Fibroblast of lung (primary cell): ENCODE measurements around the gene APCDD1L. TPM values are rescaled to one million over a fixed set of nuclear protein-coding genes. Genes with fewer than 3 reads are reported as not detected.

ENCODE experiments used
- DNase-seq, 2 donors: peaks; one replicate each; pipeline versions ENCODE4 v3.0.0 to v3.0.0-alpha.2; 2010; ENCODE audit warnings: low read depth in 2 of 2
- H2AFZ ChIP-seq: 2 replicates; pipeline ENCODE4 v1.5.1; 2012; ENCODE audit warnings: low read length, control low read depth, inconsistent platforms
- H3K27ac ChIP-seq: 2 replicates; pipeline ENCODE4 v1.5.1; 2011; ENCODE audit warnings: low read length, control low read depth; ENCODE audit not compliant: insufficient read depth
- H3K27me3 ChIP-seq: 2 replicates; pipeline ENCODE4 v1.5.1; 2011; ENCODE audit warnings: mild to moderate bottlenecking, low read length; ENCODE audit not compliant: control insufficient read depth, insufficient read depth
- H3K36me3 ChIP-seq: 2 replicates; pipeline ENCODE4 v1.5.1; 2011; ENCODE audit warnings: low read length; ENCODE audit not compliant: control insufficient read depth, insufficient read depth
- H3K4me1 ChIP-seq: 2 replicates; pipeline ENCODE4 v1.5.1; 2011; ENCODE audit warnings: low read length; ENCODE audit not compliant: control insufficient read depth, insufficient read depth; ENCODE audit errors: extremely low read depth
- H3K4me2 ChIP-seq: 2 replicates; pipeline ENCODE4 v1.5.1; 2011; ENCODE audit warnings: low read length, control low read depth; ENCODE audit not compliant: insufficient read depth; ENCODE audit errors: extremely low read depth
- H3K4me3 ChIP-seq, 4 experiments: fragments of 200-600 bp in 1 of 4; sonication (generic) in 1 of 4; replicated peaks in 1 of 4; 2 replicates each; pipeline ENCODE4 v1.5.1; 2011 to 2016; ENCODE audit warnings: low read length in 4 of 4, low read depth in 3 of 4, mild to moderate bottlenecking in 3 of 4, control low read depth in 2 of 4, inconsistent platforms in 1 of 4, mixed read lengths in 1 of 4; ENCODE audit not compliant: insufficient read depth in 1 of 4; ENCODE audit errors: control extremely low read depth in 1 of 4
- H3K79me2 ChIP-seq: 2 replicates; pipeline ENCODE4 v1.5.1; 2012; ENCODE audit warnings: mild to moderate bottlenecking, low read length, inconsistent platforms; ENCODE audit not compliant: control insufficient read depth, insufficient read depth
- H3K9ac ChIP-seq: 2 replicates; pipeline ENCODE4 v1.5.1; 2011; ENCODE audit warnings: mild to moderate bottlenecking, low read length, control low read depth; ENCODE audit not compliant: insufficient read depth
- H3K9me3 ChIP-seq: 2 replicates; pipeline ENCODE4 v1.5.1; 2012; ENCODE audit warnings: low read depth, low read length; ENCODE audit not compliant: control insufficient read depth, insufficient read depth
- H4K20me1 ChIP-seq: 2 replicates; pipeline ENCODE4 v1.5.1; 2011; ENCODE audit warnings: low read length; ENCODE audit not compliant: control insufficient read depth, insufficient read depth; ENCODE audit errors: extremely low read depth
- EZH2 ChIP-seq: IDR thresholded peaks from 2 replicates; pipeline ENCODE4 v1.5.1; 2012; ENCODE audit warnings: low read length, control low read depth, mild to moderate bottlenecking; ENCODE audit errors: missing control alignments
- polyA plus RNA-seq, 2 donors: library from polyadenylated mRNA; depleted of rRNA in 1 of 2; stranded (reverse) in 1 of 2; unstranded in 1 of 2; fragments of >200 nt; gene quantifications; 2 replicates each; pipeline ENCODE4 v1.2.1, GENCODE V29; 2011 to 2012; ENCODE audit warnings: missing spikeins in 1 of 2
- total RNA-seq: library from RNA; depleted of rRNA; stranded (reverse); fragments of >200 nt; gene quantifications from 2 replicates; pipeline ENCODE4 v1.2.1, GENCODE V29; 2014
- TF ChIP-seq, protein P1 (sequence below), 2 donors: IDR thresholded peaks in 1 of 2; conservative IDR thresholded peaks in 1 of 2; 1 replicate in 1 of 2; 2 replicates in 1 of 2; pipeline ENCODE4 v1.5.1; 2011 to 2012; ENCODE audit warnings: low read length in 2 of 2, control low read depth in 1 of 2, inconsistent platforms in 1 of 2, low read depth in 1 of 2, mild to moderate bottlenecking in 1 of 2

Gene APCDD1L
- total and polyA plus RNA-seq, 2 donors (not counting 1 experiment from before 2014, with no cell fraction given) = 0.18 to 0.99 TPM

DNA sequence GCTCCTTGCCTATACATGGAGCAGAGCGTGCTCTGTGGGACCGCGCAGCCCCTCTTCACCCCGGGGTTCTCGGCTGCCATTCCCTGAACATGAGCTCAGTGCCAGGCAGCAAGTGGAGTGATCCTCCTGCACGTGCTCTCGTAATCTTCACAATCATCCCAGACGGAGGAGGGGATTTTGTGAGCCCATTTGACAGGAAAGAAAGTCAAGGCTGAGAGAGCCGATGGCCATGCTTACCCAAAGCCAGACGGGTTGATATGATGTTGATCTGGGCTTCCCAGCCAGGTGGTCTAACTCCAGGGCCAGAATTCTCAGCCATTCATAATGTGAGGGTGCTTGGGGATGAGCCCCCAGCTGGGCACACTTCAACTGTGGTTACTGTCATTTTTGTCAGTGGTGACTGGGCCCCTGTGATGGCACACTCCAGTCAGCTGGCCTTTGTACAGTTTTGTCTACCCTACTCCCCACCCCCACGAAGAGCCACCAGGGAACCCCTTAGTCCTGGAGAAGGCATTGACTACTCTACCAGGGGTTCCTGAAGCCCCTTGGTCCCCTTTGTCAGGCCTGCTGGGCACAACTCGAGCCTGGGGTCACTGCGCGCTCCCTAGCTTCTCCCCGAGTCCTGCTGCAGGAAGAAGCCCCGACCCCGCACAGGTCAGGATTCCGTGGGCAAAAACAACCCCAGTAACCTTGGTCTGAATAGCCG, 1.5 kb downstream of the APCDD1L start:
- no peak overlapping the region for H3K4me2 ChIP-seq
- H4K20me1 ChIP-seq = no peaks in the 10 kb centered on the region
- H3K27me3 ChIP-seq = peaks cover 17% of the 10 kb centered on the region
- H3K4me3 ChIP-seq = peak overlapping the region in 1 of 4 experiments; percentile 55
- H3K36me3 ChIP-seq = no peaks in the 10 kb centered on the region
- no peak for TF ChIP-seq EZH2
- TF ChIP-seq, protein P1, sequence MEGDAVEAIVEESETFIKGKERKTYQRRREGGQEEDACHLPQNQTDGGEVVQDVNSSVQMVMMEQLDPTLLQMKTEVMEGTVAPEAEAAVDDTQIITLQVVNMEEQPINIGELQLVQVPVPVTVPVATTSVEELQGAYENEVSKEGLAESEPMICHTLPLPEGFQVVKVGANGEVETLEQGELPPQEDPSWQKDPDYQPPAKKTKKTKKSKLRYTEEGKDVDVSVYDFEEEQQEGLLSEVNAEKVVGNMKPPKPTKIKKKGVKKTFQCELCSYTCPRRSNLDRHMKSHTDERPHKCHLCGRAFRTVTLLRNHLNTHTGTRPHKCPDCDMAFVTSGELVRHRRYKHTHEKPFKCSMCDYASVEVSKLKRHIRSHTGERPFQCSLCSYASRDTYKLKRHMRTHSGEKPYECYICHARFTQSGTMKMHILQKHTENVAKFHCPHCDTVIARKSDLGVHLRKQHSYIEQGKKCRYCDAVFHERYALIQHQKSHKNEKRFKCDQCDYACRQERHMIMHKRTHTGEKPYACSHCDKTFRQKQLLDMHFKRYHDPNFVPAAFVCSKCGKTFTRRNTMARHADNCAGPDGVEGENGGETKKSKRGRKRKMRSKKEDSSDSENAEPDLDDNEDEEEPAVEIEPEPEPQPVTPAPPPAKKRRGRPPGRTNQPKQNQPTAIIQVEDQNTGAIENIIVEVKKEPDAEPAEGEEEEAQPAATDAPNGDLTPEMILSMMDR (conservative IDR thresholded peaks at IDR 0.05 in 1 of 2, IDR thresholded peaks at IDR 0.05 in 1 of 2; ENCODE audit: low read depth in 1 of 2, low read length in 2 of 2) = no peak
- H3K9me3 ChIP-seq = no peaks in the 10 kb centered on the region
- no peaks in the 10 kb centered on the region for H3K79me2 ChIP-seq
- H3K4me1 ChIP-seq = no peaks in the 10 kb centered on the region
- H3K27ac ChIP-seq = no peak overlapping the region
- DNase-seq = no peak
- H2AFZ ChIP-seq = no peak overlapping the region
- H3K9ac ChIP-seq = no peak overlapping the region

- no peaks in the 10 kb centered on the region for H4K20me1 ChIP-seq
- DNase-seq = peak in 1 of 2 donors; percentile 57
- H3K4me2 ChIP-seq = no peak overlapping the region
- no peaks in the 10 kb centered on the region for H3K9me3 ChIP-seq
- peaks cover 17% of the 10 kb centered on the region for H3K27me3 ChIP-seq
- H3K4me3 ChIP-seq = no peak overlapping the region
- no peak overlapping the region for H3K27ac ChIP-seq
- H2AFZ ChIP-seq = no peak overlapping the region
- TF ChIP-seq, protein P1 (conservative IDR thresholded peaks at IDR 0.05 in 1 of 2, IDR thresholded peaks at IDR 0.05 in 1 of 2; ENCODE audit: low read depth in 1 of 2, low read length in 2 of 2) = no peak
- no peak for TF ChIP-seq EZH2
- no peak overlapping the region for H3K9ac ChIP-seq
- H3K4me1 ChIP-seq = no peaks in the 10 kb centered on the region
- H3K36me3 ChIP-seq = no peaks in the 10 kb centered on the region
- H3K79me2 ChIP-seq = no peaks in the 10 kb centered on the region
Observed at GRCh38 chr20:58512808-58513552, 2.2 kb downstream of the APCDD1L start.

DNA sequence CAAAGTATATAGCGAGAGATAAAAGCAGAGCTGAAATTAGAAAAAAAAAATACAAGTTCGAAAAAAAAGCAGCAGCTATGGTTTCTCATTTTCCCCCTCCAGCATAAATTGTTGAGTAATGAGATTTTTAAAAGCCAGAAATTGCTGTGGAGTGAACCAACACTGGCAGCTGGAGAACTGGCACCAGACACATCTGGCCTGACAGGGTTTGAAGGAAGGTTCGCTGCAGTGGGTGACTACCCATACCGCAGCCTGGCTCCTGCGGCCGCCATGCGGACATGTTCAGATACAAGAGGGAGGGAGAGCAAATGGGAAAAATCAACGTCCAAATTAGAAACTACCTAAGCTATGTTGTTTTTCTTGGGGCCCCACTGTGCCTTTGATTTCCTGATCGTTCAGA, 3.3 kb downstream of the APCDD1L start:
- Histone ChIP-seq H3K27me3 (peaks cover 17% of the 10 kb centered on the region), H3K79me2 (no peaks in the 10 kb centered on the region), H3K4me3 (no peak overlapping the region), H3K4me2 (no peak overlapping the region), H3K4me1 (no peaks in the 10 kb centered on the region), H2AFZ (no peak overlapping the region), H3K36me3 (no peaks in the 10 kb centered on the region), H3K9ac (no peak overlapping the region), H3K9me3 (no peaks in the 10 kb centered on the region), H4K20me1 (no peaks in the 10 kb centered on the region), H3K27ac (no peak overlapping the region)
- DNase-seq = peak in 1 of 2 donors; percentile 43
- no peak for TF ChIP-seq EZH2
